IPS-NIHi11 (cell line): Measurements from ENCODE around the gene PIEZO1.

Experiments
- DNase-seq: peaks from one replicate; pipeline ENCODE4 v3.0.0; 2012; ENCODE audit warnings: mixed read lengths, low spot score

Gene PIEZO1

GRCh38 chr16:88749358-88749757, 35.7 kb downstream of the PIEZO1 start:
- DNase-seq = no peak

DNA sequence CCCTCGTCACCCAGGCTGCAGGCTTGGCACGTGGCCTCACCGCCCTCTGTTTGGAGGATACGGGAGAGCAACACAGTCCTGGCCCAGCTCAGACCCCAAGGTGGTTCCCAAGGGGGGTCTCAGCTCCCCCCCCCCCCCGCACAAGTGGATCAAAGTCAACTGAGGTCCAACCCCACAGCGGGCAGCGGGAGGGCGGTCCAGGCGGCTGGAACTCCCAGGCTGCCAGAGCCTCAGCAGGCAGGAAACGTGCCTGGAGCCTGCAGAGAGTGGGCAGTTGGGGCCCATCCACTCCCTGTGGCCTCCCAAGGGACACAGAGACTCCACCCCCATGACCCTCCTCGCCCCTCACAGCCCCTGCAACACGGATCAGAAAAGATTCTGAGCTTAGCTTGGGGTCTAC, 36.7 kb downstream of the PIEZO1 start:
- no peak for DNase-seq

- peak; percentile 85 for DNase-seq
These were observed 37.3 kb downstream of the PIEZO1 start for GRCh38 chr16:88747588-88748301.

GRCh38 chr16:88746506-88746905, 38.5 kb downstream of the PIEZO1 start:
- DNase-seq = no peak

DNA sequence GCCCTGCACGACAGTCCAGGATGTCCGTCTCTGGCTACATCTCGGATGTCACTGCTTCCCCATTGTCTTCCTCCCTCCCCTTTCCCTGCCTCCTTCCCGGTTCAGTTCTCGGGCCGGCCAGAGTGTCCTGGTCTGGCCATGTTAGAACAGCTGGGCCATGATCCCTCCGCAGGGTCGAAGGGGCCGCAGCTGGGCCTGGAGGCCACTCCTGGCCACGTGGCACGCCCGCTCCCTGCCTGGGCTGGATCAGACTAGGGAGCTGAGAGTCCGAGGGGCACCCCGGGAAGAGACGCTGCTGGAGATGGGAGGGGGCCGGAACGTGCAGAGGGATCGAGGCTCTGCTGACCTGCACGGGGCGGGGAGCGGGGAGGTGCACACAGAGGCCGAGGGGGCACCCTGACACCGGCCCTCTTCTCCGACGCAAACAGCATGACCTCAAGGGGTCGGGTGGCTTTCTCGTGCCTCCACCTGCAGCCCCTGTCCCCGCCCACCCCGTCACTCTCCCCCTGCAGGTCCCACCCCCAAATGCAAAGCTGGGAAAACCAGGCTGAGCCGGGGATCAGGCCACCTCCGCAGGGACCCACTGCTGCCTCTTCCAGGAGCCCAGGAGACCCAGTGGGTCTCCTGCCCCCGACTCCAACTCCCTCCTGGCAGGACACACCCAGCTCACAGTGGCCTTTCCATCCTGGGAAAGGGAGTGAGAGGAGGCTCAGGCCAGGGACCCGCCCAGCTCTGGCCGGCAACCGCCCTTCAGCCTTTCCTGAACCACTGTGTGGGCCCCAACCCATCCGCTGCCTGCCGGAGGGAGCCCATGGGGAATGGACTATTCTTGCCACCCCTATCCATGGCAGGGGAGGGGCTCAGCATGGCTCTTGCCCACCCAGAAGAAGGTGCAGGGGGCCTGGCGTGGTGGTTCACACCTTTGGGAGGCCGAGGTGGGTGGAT, 40.2 kb downstream of the PIEZO1 start:
- DNase-seq = no peak

DNA sequence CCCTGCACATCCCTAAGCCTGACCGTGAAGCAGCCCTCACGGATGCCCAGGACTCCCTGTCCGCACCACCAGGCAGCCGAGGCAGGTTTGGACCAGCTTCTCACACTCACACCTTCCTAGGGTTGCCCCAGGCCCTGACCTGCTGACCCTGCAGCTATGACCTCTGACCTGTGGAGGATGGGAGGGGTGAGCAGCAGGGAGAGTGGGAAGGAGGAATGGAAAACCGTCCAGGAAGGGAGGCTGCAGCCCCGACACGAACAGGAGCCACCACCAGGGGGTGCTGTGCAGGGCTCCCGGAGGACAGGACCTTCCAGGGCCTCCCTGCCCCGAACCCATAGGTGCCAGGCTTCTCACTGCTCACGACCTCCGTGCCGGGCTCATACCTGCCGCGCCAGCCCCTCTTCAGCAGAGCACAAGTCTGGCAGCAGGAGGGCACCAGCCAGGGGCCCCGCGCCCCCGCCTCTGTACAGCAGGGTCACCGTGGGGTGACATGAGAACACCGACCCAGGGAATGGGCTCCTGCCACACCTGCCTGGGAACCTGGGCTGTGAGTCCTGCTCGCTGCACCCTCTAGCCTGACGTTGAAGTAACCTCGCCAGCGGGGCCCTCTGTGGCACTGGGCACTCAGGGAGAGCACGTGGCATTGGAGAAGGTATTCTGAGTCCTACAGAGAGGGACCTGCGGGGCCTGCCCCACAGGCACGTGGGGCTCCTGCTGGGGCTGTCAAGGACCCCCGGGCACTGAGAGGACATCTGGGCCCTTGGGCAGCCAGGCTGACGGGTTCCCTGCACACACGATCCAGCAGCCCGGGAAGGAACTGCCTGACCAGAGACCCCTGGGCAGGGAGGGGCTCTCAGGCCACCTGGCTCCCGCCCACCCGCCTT, 41.1 kb downstream of the PIEZO1 start:
- peak; percentile 94 for DNase-seq

GRCh38 chr16:88742896-88743605, 42.0 kb downstream of the PIEZO1 start:
- DNase-seq = no peak

GRCh38 chr16:88741368-88741767, 43.7 kb downstream of the PIEZO1 start:
- no peak for DNase-seq

DNA sequence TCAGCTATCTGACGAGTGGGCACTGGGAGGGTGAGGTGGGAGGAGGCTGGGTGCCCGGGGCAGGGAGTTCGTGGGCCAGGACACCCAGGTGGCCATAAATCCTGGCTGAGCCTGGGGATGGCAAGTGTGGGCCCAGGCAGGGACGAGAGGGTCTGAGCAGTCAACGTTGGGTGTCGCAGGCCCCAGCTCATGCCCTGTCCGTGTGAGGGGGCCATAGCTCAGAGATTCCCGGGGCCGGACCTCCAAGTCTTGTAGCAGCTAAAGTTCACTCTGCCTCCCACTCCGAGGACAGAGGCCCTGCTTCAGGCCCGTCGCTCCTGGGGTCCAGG, 44.3 kb downstream of the PIEZO1 start:
- no peak for DNase-seq

DNA sequence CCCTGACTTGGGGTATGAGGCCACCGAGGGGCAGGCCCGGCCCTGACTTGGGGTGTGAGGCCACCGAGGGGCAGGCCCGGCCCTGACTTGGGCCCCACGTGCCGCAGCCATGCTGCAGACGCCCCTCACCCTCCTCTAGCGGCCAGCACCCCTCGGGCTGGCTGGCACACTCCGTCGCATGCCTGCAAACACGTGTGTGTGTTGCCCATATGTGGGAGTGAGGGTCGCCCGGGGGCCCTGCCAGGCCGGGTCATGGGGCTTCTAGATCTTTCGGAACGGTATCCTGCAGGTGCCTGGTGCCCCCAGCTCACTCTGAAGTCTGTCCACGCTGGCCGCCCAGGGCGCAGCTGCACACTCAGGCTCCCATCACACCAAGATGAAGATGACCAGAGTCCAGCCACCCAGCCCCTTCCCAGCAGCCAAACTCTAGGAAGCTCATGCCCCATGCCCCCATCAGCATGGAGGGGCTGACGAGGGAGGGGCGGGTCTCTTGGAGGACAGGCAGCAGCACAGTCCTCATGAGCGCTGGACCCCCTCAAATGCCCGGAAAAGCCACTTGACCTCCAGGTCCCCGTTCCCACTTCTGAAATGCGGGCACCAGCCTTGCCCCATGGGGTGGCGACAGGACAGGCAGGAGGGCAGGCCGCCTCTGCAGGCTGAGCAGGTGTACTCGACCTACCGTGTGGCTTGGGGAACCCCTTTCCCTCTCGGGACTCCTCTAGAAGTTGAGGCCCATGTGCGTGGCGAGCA, 44.9 kb downstream of the PIEZO1 start:
- no peak for DNase-seq

DNA sequence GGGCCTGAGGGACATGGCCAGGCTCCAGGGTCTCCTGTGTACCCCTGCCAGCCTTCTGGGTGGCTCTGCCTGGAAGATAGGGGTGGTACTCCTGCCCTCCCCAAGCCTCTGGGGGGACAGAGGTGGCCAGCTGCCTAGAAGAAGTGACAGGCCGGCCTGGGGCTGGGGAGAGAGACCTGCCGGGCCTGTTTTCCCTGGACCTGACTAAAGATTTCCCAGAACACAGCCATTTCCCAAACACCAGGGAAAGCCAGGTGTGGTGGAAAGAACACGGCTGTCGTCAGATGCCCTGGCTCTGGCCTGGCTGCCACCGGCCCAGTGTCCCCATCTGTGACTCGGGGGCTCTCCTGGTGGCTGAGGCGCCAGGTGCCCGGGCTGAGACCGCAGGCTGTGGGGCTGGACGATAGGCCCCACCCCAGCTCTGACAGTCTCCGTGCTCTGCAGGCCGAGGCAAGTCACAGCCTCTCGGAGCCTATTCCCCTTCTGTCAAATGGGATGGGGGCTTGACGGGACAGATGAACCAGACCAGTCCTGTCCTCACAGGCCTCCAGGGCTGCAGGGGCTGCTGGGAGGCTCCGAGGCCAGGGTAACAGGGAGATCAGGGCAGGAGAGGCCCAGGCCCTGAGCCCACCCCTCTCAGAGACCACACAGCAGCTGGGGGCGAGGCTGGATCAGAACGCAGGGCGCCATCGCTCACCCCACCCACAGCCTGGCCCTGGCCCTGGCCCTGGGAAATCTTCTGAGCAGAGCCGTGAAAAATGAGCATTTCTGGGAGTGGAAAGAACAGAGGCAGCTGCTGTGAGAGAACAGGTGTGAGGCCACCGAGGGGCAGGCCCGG, 45.7 kb downstream of the PIEZO1 start:
- no peak for DNase-seq

DNA sequence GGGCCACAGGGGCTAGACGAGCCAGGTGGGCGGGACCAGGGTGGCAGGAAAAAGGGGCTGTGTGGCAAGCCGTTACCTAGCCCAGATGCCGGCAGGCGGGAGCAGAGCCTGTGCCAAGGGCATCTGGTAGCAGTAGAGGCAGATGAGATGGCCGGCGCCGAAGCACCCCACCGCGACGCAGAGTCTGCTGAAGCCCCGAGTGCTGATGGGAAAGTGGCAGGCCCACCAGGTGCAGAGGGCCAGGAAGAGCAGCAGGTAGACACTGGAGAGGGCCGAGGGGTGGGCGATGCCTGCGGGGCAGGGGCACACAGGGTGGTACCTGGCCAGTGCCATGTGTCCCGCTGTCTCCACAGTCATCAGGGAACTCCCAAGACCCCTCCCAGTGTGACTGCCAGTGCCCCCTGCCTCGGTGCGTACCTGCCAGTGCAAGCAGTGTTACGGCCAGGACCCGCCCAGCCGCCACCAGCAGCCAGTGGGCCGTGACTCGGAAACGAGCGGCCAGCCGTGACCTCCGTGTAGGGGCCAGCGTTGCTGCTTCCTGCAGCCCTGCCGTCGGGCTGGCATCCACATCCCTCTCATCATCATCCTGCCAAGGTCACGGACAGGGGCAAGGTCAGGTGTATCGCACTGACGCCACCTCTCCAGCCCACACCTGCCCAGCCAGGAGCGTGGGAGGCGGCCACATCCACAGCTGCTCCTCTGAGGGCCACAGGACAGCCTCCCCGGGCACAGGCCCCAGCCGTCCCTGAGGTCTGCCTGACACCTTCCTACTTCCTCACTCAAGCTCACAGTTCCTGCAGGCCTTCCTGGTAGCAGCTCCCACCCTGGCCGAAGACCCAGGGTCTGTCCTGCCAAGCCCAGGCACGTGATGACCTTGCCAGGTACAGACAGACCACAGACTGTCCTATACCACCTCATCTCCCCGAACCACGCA, 46.6 kb downstream of the PIEZO1 start:
- DNase-seq = no peak

DNA sequence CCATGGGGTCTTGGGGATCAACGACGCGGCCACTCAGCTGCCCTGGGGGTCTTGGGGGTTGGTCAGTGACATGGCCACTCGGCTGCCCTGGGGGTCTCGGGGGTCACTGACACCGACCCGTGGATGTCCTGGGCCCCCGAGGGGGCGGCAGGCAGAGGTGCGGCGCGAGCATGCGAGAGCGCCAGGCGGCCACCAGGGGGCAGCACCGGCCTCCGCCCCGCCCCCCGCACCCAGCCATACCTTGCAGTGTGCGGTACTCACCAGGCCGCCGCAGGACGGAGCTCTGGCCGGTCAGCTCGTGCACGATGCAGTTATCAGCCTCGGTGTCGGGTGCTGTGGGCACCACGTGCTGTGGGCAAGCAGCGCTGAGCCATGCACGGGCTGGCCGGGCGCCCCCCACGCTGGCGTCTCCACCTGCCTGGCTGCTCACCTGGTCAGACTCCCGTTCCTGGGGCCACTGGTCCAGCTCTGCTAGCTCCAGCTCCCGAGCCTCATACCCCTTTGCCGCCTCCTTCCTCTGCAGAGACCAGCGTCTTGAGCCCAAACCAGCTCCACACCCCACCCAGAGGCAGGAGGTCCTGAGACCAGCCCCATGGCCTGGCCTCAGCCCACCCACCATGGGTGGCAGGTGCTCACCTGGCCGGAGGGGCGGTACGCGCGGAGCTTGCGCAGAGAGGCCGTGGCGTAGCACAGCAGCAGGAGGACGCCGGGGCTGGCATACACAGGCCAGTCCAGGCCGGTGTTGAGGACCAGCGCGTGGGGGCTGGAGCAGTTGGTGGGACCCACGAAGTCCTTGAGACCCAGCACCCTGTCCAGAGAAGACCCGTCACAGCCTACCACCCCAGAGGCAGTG, 47.5 kb downstream of the PIEZO1 start:
- peak; percentile 97 for DNase-seq

DNA sequence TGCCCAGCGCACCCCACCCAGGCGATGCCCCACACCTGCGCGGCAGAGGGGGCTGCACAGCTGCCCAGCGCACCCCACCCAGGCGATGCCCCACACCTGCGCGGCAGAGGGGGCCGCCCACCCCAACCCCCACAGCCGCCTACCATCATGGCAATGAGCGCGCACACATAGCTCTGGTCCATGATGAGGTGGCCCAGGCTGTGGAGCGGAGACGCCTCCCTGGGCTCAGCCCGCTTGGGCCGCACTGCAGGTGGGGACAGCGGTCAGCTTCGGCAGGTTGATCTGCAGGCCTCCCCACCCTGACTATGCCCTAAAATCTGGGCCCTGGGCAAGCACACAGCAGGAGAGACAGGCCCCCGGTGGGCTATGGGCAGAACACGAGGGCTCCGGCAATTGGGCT, 48.5 kb downstream of the PIEZO1 start:
- no peak for DNase-seq

DNA sequence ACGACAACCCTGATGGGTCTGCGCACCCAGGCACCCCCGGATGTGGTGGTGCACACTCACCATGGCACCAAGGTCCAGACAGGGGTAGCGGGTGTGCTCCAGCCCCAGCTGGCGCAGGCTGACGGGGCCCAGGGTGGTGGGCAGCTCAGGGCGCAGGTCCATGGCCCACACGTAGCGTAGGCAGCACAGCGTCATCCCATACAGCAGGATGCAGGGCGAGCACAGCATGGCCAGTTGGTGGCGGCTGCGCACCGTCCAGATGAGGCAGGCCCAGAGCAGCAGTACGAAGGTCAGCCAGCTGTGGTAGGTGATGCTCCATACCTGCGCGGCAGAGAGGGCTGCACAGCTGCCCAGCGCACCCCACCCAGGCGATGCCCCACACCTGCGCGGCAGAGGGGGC, 48.9 kb downstream of the PIEZO1 start:
- no peak for DNase-seq

GRCh38 chr16:88735616-88736015, 49.4 kb downstream of the PIEZO1 start:
- DNase-seq = no peak

DNA sequence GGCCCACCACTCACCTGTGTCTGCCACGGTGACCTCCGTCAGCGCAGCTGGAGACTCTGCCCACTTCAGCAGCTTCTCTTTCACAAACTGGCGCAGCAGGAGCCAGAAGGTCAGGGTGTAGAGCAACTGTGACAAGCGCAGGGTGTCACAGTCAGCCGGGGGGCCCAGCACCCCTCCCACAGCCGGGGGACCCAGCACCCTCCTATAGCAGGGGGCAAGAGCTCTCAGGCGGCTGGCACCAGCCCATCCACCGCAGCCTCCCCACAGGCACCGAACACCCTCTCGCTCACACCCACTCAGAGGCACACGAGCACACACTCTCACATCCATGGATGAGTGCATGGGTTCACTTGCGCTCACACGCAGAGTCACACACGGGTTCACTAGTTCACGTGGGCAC, 49.9 kb downstream of the PIEZO1 start:
- no peak for DNase-seq

- DNase-seq = no peak
These were observed 50.7 kb downstream of the PIEZO1 start for GRCh38 chr16:88734361-88734728.
